Measurements from ENCODE around the gene C2orf68. TPM values are rescaled to one million over a fixed set of nuclear protein-coding genes. Genes with fewer than 3 reads are reported as not detected.
"Not testable (repeated sequence)": the region's sequence is repeated elsewhere in the genome, so short reads cannot be mapped to it uniquely, and the experiment has no call there.

Gene C2orf68
- total RNA-seq, 6 experiments from 2014 or later, result 7.6 to 22.7 (median 14.8) TPM

DNA sequence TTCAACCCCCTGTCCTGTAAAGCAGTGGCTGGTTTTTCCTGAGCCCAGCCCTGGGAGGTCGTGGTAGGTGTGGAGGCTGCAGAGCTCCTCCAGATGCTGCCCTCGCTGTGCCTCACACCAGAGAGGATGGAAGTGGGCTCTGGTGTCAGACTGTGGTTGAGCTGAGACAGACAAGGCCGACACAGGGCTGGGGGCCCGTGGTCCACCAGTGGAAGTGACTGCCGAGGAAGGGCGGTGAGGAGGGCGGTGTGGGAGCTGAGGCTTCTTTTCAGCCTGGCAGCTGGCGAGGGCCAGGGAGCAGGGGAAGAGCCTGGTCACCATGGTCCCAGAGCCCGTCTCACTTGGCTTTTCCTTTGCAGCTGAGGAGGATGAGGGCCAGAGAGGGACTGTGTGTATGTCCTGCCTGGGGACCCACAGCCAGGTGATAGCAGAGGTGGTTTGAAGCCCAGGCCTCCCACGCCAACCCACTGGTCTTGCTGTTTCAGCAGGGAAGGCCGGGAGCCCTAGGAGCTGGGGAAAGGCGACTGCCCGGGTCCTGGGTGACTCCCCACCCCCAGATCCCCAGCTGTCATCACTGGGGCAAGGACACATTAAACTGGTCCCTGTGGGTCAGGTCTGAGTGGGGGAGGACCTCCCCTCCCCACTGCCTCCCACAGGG lies 47.6 kb upstream of the C2orf68 start:
- WGBS (ENCODE audit: insufficient coverage, low coverage, low lambda C conversion rate, missing lambda C conversion rate), result 81% methylated on average over 5 of the region's 13 CpGs
- no peak for TF ChIP-seq POLR2A (IDR thresholded peaks at IDR 0.05)
- TF ChIP-seq, protein P1, sequence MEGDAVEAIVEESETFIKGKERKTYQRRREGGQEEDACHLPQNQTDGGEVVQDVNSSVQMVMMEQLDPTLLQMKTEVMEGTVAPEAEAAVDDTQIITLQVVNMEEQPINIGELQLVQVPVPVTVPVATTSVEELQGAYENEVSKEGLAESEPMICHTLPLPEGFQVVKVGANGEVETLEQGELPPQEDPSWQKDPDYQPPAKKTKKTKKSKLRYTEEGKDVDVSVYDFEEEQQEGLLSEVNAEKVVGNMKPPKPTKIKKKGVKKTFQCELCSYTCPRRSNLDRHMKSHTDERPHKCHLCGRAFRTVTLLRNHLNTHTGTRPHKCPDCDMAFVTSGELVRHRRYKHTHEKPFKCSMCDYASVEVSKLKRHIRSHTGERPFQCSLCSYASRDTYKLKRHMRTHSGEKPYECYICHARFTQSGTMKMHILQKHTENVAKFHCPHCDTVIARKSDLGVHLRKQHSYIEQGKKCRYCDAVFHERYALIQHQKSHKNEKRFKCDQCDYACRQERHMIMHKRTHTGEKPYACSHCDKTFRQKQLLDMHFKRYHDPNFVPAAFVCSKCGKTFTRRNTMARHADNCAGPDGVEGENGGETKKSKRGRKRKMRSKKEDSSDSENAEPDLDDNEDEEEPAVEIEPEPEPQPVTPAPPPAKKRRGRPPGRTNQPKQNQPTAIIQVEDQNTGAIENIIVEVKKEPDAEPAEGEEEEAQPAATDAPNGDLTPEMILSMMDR (IDR thresholded peaks at IDR 0.05), result no peak
- H3K27ac ChIP-seq, result no peak overlapping the region
- DNase-seq (no peak), ATAC-seq (no peak)
- no peaks in the 10 kb centered on the region for H3K4me1 ChIP-seq
- no peaks in the 10 kb centered on the region for H3K9me3 ChIP-seq
- no peaks in the 10 kb centered on the region for H3K27me3 ChIP-seq
- no peak overlapping the region for H3K4me3 ChIP-seq
- H3K36me3 ChIP-seq, result no peaks in the 10 kb centered on the region
- intact Hi-C loops (cut with DNase I), result no loop called here

DNA sequence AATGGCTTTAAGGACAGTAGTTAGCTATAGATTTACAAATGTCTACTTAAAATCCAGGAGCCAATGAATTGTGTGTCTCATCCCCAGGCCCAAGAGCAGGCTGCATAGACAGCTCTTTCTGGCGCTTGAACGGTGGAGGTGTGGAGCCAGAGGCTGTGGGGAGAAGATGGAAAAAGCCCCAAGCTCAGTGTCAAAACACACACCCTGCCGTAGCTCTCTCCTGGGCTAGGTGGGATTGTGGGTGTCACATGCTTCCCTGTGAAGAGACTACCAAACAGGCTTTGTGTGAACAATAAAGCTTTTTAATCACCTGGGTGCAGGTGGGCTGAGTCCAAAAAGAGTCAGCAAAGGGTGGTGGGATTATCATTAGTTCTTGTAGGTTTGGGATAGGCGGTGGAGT lies 45.5 kb upstream of the C2orf68 start:
- DNase-seq; H3K4me1 ChIP-seq; intact Hi-C loops (cut with DNase I); H3K27ac ChIP-seq; H3K27me3 ChIP-seq; H3K9me3 ChIP-seq; H3K4me3 ChIP-seq; ATAC-seq; H3K36me3 ChIP-seq: not testable (repeated sequence)
- 88% methylated on average over 4 of the region's 4 CpGs for WGBS (ENCODE audit: insufficient coverage, low coverage, low lambda C conversion rate, missing lambda C conversion rate)

DNA sequence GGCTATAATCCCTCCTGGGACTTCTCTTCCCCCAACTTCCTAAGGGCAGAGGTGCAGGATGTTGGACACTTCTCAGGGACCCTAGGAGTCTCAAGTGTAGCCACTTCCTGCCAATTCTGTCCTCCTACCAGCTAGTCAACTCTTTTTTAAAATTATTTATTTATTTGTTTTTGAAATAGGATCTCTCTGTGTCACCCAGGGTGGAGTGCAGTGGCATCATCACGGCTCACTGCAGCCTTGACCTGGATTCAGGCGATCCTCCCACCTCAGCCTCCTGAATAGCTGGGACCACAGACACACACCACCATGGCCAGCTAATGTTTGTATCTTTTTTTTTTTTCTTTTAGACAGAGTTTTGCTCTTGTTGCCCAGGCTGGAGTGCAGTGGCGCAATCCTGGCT lies 44.6 kb upstream of the C2orf68 start:
- Histone ChIP-seq H3K4me1 (no peaks in the 10 kb centered on the region), H3K27ac (no peak overlapping the region), H3K4me3 (no peak overlapping the region), H3K27me3 (no peaks in the 10 kb centered on the region), H3K9me3 (no peaks in the 10 kb centered on the region), H3K36me3 (peaks cover 0 to 2% (median 0%) of the 10 kb centered on the region in 4 donors)
- no peak for DNase-seq
- WGBS (ENCODE audit: insufficient coverage, low coverage, low lambda C conversion rate, missing lambda C conversion rate), result 81% methylated on average over 3 of the region's 3 CpGs
- intact Hi-C loops (cut with DNase I), result no loop called here
- ATAC-seq, result no peak
- TF ChIP-seq, protein P1 (IDR thresholded peaks at IDR 0.05), result no peak
- no peak for TF ChIP-seq POLR2A (IDR thresholded peaks at IDR 0.05)

DNA sequence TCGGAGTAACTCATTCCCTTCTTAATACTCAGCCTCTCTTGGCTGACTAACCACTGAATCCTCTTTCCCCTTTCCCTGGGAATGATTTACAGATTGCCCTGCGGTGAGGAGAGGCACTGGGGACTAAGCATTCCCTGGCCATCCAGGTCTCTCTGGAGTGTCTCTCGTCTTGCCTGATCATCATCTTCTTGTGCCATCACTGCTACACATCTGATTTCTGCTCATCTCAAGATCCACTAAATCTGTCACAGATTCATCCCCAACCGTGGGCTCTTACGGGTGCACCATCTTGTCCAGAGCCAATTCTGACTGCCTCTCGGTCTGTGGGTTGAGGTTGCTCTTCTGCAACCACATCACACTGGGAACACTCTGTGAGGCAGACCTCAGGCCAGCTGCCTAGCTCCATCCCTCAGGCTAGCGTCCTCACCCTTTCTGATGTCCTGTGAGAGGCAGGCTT lies 44.1 kb upstream of the C2orf68 start:
- Histone ChIP-seq H3K27ac (no peak overlapping the region), H3K4me3 (no peak overlapping the region), H3K4me1 (peaks cover 0 to under 1% (median 0%) of the 10 kb centered on the region in 4 donors), H3K36me3 (peaks cover 0 to 6% (median 0%) of the 10 kb centered on the region in 4 donors), H3K27me3 (no peaks in the 10 kb centered on the region), H3K9me3 (no peaks in the 10 kb centered on the region)
- TF ChIP-seq POLR2A (IDR thresholded peaks at IDR 0.05), result no peak
- TF ChIP-seq, protein P1 (IDR thresholded peaks at IDR 0.05), result no peak
- no peak for DNase-seq
- ATAC-seq, result peak in 1 of 4 donors; percentile 14
- WGBS (ENCODE audit: insufficient coverage, low coverage, low lambda C conversion rate, missing lambda C conversion rate), result 91% methylated on average over 6 of the region's 7 CpGs
- intact Hi-C loops (cut with DNase I), result no loop called here

DNA sequence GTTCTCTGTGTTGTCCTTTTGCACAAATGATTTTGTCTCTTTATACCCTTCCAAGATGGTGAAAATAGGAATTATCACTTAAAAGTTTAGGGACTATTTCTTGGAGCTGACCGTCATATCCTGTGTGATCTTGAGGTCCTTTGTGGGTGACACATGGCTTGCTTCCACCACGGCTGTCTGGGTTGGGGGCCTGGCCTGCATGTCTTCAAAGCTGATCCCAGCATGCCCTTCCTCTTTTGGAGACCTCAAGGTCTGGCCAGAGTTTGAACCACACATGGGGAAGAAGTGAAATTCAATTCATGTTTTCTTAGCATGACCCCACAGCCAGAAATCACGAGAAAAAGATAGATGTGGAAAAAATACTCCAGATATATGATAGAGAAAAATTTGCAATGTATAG lies 42.1 kb upstream of the C2orf68 start:
- Histone ChIP-seq H3K9me3 (no peaks in the 10 kb centered on the region), H3K36me3 (peaks cover 0 to 24% (median 8%) of the 10 kb centered on the region in 4 donors), H3K4me1 (peaks cover 0 to 4% (median 0%) of the 10 kb centered on the region in 4 donors), H3K27me3 (no peaks in the 10 kb centered on the region), H3K27ac (no peak overlapping the region), H3K4me3 (no peak overlapping the region)
- intact Hi-C loops (cut with DNase I), result no loop called here
- 70% methylated on average over 3 of the region's 3 CpGs for WGBS (ENCODE audit: insufficient coverage, low coverage, low lambda C conversion rate, missing lambda C conversion rate)
- ATAC-seq (no peak), DNase-seq (no peak)
- TF ChIP-seq, protein P1 (IDR thresholded peaks at IDR 0.05), result no peak
- no peak for TF ChIP-seq POLR2A (IDR thresholded peaks at IDR 0.05)

Data from right lobe of liver (tissue), 6 donors.